ENCODE results near the gene ITPR1. TPM values are rescaled to one million over a fixed set of nuclear protein-coding genes. Genes with fewer than 3 reads are reported as not detected.
A peak's percentile ranks its signal among the peaks of the same experiment; 100 is the strongest.

The ITPR1 gene
- total RNA-seq, 2 donors from 2014 or later, result 29.3 to 29.8 TPM

- intact Hi-C loops (cut with DNase I), result no loop called here
- peak overlapping the region in 1 of 4 donors; percentile 17 for H3K27ac ChIP-seq
- H3K9me3 ChIP-seq, result no peaks in the 10 kb centered on the region
- H3K4me1 ChIP-seq, result peaks cover 24% of the 10 kb centered on the region
- no peak for TF ChIP-seq CTCF (IDR thresholded peaks at IDR 0.05)
- TF ChIP-seq POLR2A (IDR thresholded peaks at IDR 0.05), result no peak
- no peak overlapping the region for H3K4me3 ChIP-seq
- H3K27me3 ChIP-seq, result no peaks in the 10 kb centered on the region
- ATAC-seq, result no peak
- 77 to 93% methylated on average over 10 of the region's 10 CpGs for WGBS, 2 donors
- H3K36me3 ChIP-seq (replicated peaks in 1 of 2; ENCODE audit: insufficient read depth in 1 of 2, low read depth in 2 of 2), result no peaks in the 10 kb centered on the region
- peak in 1 of 4 donors; percentile 42 for DNase-seq
These were observed 335.3 kb downstream of the ITPR1 start for GRCh38 chr3:4828279-4829030.

- intact Hi-C loops (cut with DNase I), result no loop called here
- no peak overlapping the region for H3K4me3 ChIP-seq
- ATAC-seq (no peak), DNase-seq (no peak)
- TF ChIP-seq CTCF (IDR thresholded peaks at IDR 0.05), result no peak
- no peaks in the 10 kb centered on the region for H3K9me3 ChIP-seq
- H3K36me3 ChIP-seq (replicated peaks in 1 of 2; ENCODE audit: insufficient read depth in 1 of 2, low read depth in 2 of 2), result no peaks in the 10 kb centered on the region
- WGBS, 2 donors, result 92 to 93% methylated on average over 1 of the region's 1 CpG
- H3K27ac ChIP-seq, result no peak overlapping the region
- no peaks in the 10 kb centered on the region for H3K27me3 ChIP-seq
- H3K4me1 ChIP-seq, result peaks cover 24% of the 10 kb centered on the region
These were observed 335.9 kb downstream of the ITPR1 start for GRCh38 chr3:4829031-4829394.

GRCh38 chr3:4830586-4830914 is 337.4 kb downstream of the ITPR1 start:
- ATAC-seq, result no peak
- no peak for DNase-seq
- intact Hi-C loops (cut with DNase I), result no loop called here
- Histone ChIP-seq H3K27ac (peak overlapping the region in 2 of 4 donors; percentile 2 to 54), H3K27me3 (no peaks in the 10 kb centered on the region), H3K4me1 (peaks cover 15% of the 10 kb centered on the region), H3K36me3 (replicated peaks in 1 of 2; ENCODE audit: insufficient read depth in 1 of 2, low read depth in 2 of 2) (no peaks in the 10 kb centered on the region), H3K9me3 (no peaks in the 10 kb centered on the region), H3K4me3 (no peak overlapping the region)
- WGBS, 2 donors, result 75 to 86% methylated on average over 5 of the region's 5 CpGs
- TF ChIP-seq CTCF (IDR thresholded peaks at IDR 0.05) (no peak), POLR2A (IDR thresholded peaks at IDR 0.05) (no peak)

- TF ChIP-seq CTCF (IDR thresholded peaks at IDR 0.05) (no peak), POLR2A (IDR thresholded peaks at IDR 0.05) (no peak)
- DNase-seq (no peak), ATAC-seq (no peak)
- no peak overlapping the region for H3K4me3 ChIP-seq
- no peaks in the 10 kb centered on the region for H3K9me3 ChIP-seq
- H3K27me3 ChIP-seq, result no peaks in the 10 kb centered on the region
- peak overlapping the region in 2 of 4 donors; percentile 2 to 54 for H3K27ac ChIP-seq
- WGBS, 2 donors, result 52 to 73% methylated on average over 4 of the region's 4 CpGs
- no peaks in the 10 kb centered on the region for H3K36me3 ChIP-seq (replicated peaks in 1 of 2; ENCODE audit: insufficient read depth in 1 of 2, low read depth in 2 of 2)
- H3K4me1 ChIP-seq, result peaks cover 5% of the 10 kb centered on the region
- intact Hi-C loops (cut with DNase I), result no loop called here
These were observed 338.4 kb downstream of the ITPR1 start for GRCh38 chr3:4831580-4831950.

- H3K27ac ChIP-seq, result no peak overlapping the region
- DNase-seq, result no peak
- WGBS, 2 donors, result 90 to 96% methylated on average over 5 of the region's 5 CpGs
- TF ChIP-seq CTCF (IDR thresholded peaks at IDR 0.05), result no peak
- no peak for TF ChIP-seq POLR2A (IDR thresholded peaks at IDR 0.05)
- no peak overlapping the region for H3K4me3 ChIP-seq
- no peaks in the 10 kb centered on the region for H3K27me3 ChIP-seq
- no peak for ATAC-seq
- intact Hi-C loops (cut with DNase I), result no loop called here
- H3K9me3 ChIP-seq, result no peaks in the 10 kb centered on the region
- no peaks in the 10 kb centered on the region for H3K4me1 ChIP-seq
- H3K36me3 ChIP-seq (replicated peaks in 1 of 2; ENCODE audit: insufficient read depth in 1 of 2, low read depth in 2 of 2), result no peaks in the 10 kb centered on the region
These were observed 340.3 kb downstream of the ITPR1 start for GRCh38 chr3:4833471-4833870.
